AG09319 (cell line): Measurements from ENCODE around the gene LPP.

Experiments
- DNase-seq: peaks from one replicate; pipeline ENCODE4 v3.0.0-alpha.2; 2010; ENCODE audit warnings: low read depth; ENCODE audit errors: extremely low read depth
- TF ChIP-seq, protein P1 (sequence below): IDR thresholded peaks from 2 replicates; pipeline ENCODE4 v1.5.1; 2011; ENCODE audit warnings: low read depth, mild to moderate bottlenecking, inconsistent platforms, low read length, moderate library complexity

LPP gene

DNA sequence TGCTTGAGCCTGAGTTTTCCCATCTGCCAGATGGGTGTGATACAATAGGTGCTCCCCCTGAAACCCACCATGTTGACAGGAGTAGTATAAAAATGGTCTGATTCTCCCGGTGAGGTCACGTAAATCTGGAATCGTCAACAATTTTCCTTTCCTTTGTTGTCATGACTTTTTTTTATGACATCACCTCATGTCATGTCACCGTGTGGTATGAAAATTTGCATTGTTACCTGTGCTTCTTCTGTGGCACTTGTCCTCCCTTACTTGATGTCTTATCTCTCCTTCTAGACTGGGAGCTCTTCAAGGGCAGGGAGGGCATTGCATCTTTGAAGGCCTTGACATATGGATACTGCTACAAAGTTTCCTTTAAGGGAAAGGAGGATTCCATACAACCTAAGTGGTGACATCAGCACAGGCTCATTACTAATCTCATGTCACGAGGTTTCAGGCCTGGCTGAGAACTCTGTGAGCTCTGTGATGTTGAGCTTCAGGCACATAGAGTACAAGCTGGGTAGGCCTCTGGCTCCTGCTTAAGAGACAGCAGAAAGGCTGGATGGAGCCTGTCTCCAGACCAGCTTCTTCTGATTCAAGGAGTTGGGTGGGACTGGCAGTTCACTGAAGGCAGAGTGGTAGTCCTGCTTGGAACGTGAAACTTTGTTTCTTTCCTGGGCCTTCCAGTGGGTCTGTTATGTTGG lies 66.3 kb downstream of the LPP start:
- TF ChIP-seq, protein P1, sequence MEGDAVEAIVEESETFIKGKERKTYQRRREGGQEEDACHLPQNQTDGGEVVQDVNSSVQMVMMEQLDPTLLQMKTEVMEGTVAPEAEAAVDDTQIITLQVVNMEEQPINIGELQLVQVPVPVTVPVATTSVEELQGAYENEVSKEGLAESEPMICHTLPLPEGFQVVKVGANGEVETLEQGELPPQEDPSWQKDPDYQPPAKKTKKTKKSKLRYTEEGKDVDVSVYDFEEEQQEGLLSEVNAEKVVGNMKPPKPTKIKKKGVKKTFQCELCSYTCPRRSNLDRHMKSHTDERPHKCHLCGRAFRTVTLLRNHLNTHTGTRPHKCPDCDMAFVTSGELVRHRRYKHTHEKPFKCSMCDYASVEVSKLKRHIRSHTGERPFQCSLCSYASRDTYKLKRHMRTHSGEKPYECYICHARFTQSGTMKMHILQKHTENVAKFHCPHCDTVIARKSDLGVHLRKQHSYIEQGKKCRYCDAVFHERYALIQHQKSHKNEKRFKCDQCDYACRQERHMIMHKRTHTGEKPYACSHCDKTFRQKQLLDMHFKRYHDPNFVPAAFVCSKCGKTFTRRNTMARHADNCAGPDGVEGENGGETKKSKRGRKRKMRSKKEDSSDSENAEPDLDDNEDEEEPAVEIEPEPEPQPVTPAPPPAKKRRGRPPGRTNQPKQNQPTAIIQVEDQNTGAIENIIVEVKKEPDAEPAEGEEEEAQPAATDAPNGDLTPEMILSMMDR: no peak

DNA sequence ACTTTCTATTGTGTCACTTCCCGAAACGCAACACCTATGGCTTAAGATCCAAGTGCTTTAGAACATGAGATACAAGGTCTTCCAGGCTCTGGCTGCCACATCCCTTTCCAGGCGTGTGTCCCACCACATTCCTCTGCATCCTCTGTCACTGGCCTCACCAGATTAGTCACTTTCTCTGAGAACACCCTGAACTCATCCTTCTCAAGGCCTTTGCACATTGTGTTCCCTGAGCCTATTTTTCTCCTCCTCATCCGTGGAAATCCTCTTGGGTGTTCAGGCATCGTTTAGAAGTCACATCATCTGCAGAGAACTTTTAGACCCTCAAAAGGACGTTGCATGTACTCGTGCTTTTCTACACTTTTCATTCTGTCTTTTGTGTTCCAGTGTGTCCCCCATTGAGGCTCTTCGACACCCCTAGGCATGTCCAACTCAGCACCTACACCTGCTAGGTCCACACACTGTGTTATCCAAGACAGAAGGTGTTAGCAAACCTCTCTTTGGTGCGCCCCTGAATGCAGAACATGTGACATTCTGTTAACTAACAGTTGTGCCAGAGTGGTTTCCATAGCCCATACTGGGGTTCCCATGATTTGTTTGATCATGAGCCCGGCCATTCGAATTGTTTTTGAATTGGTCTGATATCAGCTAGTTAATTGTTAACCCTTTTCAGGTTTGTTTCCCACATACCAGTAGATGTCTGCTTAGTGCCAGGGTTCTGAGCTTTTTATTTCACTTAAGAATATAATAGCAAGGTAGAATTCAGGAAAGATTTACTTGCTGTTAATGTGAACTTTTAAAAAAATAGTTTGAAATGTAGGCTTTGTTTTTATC lies 67.2 kb downstream of the LPP start:
- DNase-seq: no peak
- TF ChIP-seq, protein P1: no peak

More for the DNA sequence above, 66.3 kb downstream of the LPP start:
- no peak for DNase-seq

DNA sequence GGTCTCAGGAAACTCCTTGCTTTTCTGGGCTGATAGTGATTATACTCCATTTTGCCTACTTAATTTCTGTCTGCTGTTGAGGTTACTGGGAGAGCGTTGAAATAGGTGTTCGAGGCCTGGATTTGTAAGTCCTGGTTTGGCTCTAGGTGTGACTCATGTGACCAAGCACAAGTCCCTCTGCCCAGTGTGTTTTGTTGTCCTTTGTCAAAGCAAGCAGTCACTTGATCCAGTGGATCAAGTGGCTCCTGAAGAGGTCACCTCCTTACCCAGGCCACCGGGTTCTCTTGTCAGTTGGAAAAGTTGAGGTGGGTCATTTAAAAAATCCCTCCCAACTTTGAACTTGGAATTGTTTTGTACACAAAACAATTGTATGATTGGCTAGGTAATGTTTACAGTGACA lies 70.0 kb downstream of the LPP start:
- TF ChIP-seq, protein P1: no peak
- no peak for DNase-seq

DNA sequence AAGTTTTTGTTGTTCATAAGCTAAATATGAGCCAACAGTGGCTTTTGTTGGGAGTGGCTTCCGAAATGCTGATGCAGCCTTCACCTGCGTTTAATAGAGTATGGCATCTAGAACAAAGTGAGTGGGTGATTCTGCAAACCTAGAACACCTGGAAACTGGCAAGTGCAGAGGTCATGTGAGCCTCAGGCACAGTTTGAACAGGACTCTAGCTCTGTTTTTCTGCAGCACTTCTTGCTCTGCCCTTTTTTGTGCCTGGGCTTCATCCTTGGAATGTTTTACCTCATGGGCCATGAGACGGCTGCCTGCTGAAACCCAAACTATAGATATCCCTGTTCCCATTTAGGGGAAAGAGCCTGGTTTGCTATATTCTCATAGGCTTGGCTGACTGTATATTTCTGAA lies 73.5 kb downstream of the LPP start:
- DNase-seq: no peak
- TF ChIP-seq, protein P1: no peak

DNA sequence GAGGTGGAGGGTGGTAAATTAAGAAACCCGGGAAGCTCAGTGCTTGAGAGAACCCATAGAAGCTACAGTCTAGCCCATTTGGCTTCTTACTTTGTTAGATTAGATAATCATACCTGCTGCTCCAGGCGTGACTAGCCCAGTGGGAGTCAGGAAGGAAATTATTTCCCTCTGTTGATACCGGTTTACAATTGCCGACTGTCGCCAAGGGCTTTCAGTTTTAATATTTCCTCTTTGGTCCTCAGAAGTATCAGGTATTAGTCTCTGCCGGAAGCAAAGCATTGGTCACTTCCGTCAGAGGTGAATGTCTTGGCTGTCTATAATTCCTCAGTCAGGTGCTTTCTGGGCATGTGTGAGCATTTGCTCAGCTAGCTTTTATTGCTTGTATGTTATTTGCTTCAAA lies 75.2 kb downstream of the LPP start:
- TF ChIP-seq, protein P1: no peak
- no peak for DNase-seq

DNA sequence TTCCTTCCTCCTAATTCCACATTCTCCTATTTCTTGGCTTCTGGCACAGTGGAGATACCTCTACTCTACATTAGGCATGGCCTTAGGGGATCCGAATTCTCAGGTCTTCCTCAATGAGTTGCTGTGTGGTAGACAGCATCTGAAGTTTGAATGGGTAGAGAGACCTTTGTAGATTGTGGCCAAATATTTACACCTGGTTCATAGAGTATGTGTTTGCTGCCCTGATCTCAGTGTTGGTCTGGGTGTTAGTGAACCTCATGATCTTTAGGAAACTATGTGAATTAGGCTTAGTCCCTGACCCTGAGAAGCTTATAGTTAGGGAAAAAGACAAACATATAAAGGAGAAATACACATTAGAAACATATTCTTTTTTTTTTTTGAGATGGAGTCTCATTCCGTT lies 75.8 kb downstream of the LPP start:
- TF ChIP-seq, protein P1: no peak
- DNase-seq: no peak

DNA sequence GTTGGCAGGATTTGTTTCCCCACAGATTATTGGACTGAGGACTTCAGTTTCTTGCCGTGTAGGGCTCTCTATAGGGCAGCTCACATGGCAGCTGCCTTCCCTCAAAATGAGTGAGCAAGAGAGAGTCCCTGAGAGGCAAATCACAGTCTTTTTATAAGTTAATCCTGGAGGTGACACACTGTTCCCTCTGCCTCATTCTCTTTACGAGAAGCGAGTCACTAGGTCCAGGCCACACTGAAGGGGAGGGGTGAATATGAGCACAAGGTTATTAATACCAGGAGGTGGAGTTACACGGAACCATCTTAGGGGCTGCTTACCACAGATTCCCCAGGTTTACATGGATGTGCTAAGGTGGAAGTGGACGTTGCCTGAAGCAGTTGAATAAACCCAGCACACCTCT lies 77.0 kb downstream of the LPP start:
- no peak for DNase-seq
- TF ChIP-seq, protein P1: no peak
